ENCODE data around the gene IL6ST.

Gene IL6ST

GRCh38 chr5:55888205-55888604 is 106.6 kb downstream of the IL6ST start:
- no peak for DNase-seq

GRCh38 chr5:55885359-55885758 is 109.4 kb downstream of the IL6ST start:
- DNase-seq = no peak
